OCI-LY7 (cell line): ENCODE measurements around the gene GEMIN7. TPM values are rescaled to one million over a fixed set of nuclear protein-coding genes. Genes with fewer than 3 reads are reported as not detected.

ENCODE experiments used
- BruUV-seq: library from RNA; stranded (reverse); fragments of 400-500 nt; replicated peaks from 2 replicates; lab custom pipeline; 2021; lab: Mats Ljungman, UMichigan
- CTCF ChIA-PET: fragments of 300-600 bp; sonication (Branson Sonifier 250); formaldehyde crosslinking; loops from one replicate; lab custom pipeline; 2022; ENCODE audit warnings: antibody characterized with exemption; ENCODE audit not compliant: unreplicated experiment; lab: Charles Lee
- POLR2A ChIA-PET: fragments of 300-600 bp; sonication (Branson Sonifier 250); formaldehyde crosslinking; loops from one replicate; lab custom pipeline; 2022; ENCODE audit warnings: antibody characterized with exemption; lab: Charles Lee
- DNase-seq: peaks from one replicate; pipeline ENCODE4 v3.0.0-alpha.2; 2015; ENCODE audit warnings: low spot score
- H2AFZ ChIP-seq: fragments of 200-600 bp; sonication (generic), shearing (Covaris generic); 2 replicates; pipeline ENCODE4 v1.6.1; 2014; ENCODE audit warnings: mild to moderate bottlenecking, antibody characterized with exemption, low read length, moderate library complexity
- H3K27ac ChIP-seq: fragments of 200-600 bp; sonication (generic); 2 replicates; pipeline ENCODE4 v1.5.1; 2014; ENCODE audit warnings: mixed run types, low read depth, mild to moderate bottlenecking, moderate library complexity, low read length, inconsistent platforms; ENCODE audit not compliant: poor library complexity, severe bottlenecking
- H3K36me3 ChIP-seq: fragments of 200-600 bp; sonication (generic); 2 replicates; pipeline ENCODE4 v1.6.1; 2014; ENCODE audit warnings: mild to moderate bottlenecking, antibody characterized with exemption, low read length, moderate library complexity, mixed read lengths; ENCODE audit not compliant: insufficient read depth
- H3K4me1 ChIP-seq: fragments of 200-600 bp; sonication (generic); 2 replicates; pipeline ENCODE4 v1.5.1; 2014; ENCODE audit warnings: mild to moderate bottlenecking, low read length; ENCODE audit not compliant: insufficient read depth, poor library complexity, severe bottlenecking
- H3K4me2 ChIP-seq: fragments of 200-600 bp; sonication (generic); 2 replicates; pipeline ENCODE4 v1.6.1; 2014; ENCODE audit warnings: mild to moderate bottlenecking, low read length
- H3K4me3 ChIP-seq: fragments of 200-600 bp; sonication (generic); 2 replicates; pipeline ENCODE4 v1.5.1; 2014; ENCODE audit warnings: mild to moderate bottlenecking, low read depth, low read length; ENCODE audit not compliant: poor library complexity, severe bottlenecking
- H3K79me2 ChIP-seq: fragments of 200-600 bp; sonication (generic); 2 replicates; pipeline ENCODE4 v1.6.1; 2016; ENCODE audit warnings: low read depth, mild to moderate bottlenecking, low read length, moderate library complexity, mixed read lengths; ENCODE audit not compliant: insufficient read depth
- H3K9me2 ChIP-seq: fragments of 200-600 bp; sonication (generic); 2 replicates; pipeline ENCODE4 v1.6.1; 2016; ENCODE audit warnings: mild to moderate bottlenecking, low read length, mixed read lengths; ENCODE audit not compliant: insufficient read depth
- H3K9me3 ChIP-seq: fragments of 200-600 bp; sonication (generic); 2 replicates; pipeline ENCODE4 v1.6.1; 2014; ENCODE audit warnings: mild to moderate bottlenecking, mixed run types, low read length, mixed read lengths
- H4K20me1 ChIP-seq: fragments of 200-600 bp; sonication (generic); 2 replicates; pipeline ENCODE4 v1.6.1; 2014; ENCODE audit warnings: mild to moderate bottlenecking, antibody characterized with exemption, low read length, moderate library complexity, mixed read lengths; ENCODE audit not compliant: insufficient read depth
- EZH2phosphoT487 ChIP-seq: fragments of 200-600 bp; sonication (generic); IDR thresholded peaks from 2 replicates; pipeline ENCODE4 v1.6.1; 2018; ENCODE audit warnings: low read depth, borderline replicate concordance, mild to moderate bottlenecking, mixed run types, antibody characterized with exemption, low read length, moderate library complexity, mixed read lengths
- intact Hi-C: fragments of 100-400 bp; cut with micrococcal nuclease; formaldehyde crosslinking; loops from one replicate; pipeline ENCODE4 v1.10.0; 2022; ENCODE audit not compliant: unreplicated experiment
- total RNA-seq, 2 experiments: library from RNA; depleted of rRNA in 1 of 2; stranded (reverse); fragments of >200 nt in 1 of 2; shearing (Covaris generic) in 1 of 2; gene quantifications; 2 replicates each; pipeline ENCODE4 v1.2.3, GENCODE V29; 2014 to 2022
- TF ChIP-seq, protein P1 (sequence below): fragments of 200-600 bp; sonication (generic); conservative IDR thresholded peaks from 2 replicates; pipeline ENCODE4 v1.5.1; 2014; ENCODE audit warnings: mild to moderate bottlenecking, antibody characterized with exemption, low read length, moderate library complexity, mixed read lengths

Gene GEMIN7
- total RNA-seq, 2 experiments from 2014 or later: 46.3 to 60.0 TPM

DNA sequence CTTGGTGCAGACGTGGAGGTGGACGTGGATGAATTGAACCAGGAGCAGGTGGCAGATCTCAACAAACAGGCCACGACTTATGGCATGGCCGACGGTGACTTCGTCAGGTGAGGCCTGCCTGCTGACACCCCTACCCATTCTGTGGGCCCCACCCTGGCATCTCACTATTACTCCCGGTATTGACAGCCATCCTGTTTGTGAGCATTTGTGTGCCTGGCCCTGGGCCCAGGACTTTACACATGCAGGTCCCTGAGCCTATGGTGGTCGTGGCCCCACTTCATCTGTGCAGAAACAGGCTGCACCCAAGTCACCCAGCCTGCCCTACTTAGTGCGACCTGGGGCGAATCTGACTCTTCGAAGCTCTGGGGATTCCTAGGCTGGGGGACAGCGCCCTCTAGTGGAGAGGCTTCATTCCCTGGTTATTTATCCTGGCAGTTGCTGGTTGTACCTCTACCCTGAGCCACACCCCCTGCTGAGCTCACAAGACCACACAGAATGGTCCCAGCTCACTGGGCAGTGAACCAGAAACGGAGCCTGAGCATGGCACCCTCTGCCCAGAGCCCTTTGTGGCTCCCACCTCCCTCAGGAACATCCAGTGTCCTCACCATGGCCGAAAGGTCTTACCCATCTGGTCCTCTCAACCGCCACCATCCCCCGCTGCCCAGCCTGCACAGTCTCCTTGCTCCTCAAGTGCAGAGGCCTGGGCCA, 19.6 kb upstream of the GEMIN7 start:
- ChIA-PET POLR2A (interaction anchor here (1.3 to 1.5 kb wide), 2 partner anchors 16 to 70 kb away, joined by 3 to 4 read pairs; no protein-coding TSS in a partner anchor), CTCF (interaction anchor here (0.6 to 1.0 kb wide), 3 partner anchors 10 to 70 kb away, joined by 3 to 4 read pairs (median 3); no protein-coding TSS in a partner anchor)
- TF ChIP-seq EZH2phosphoT487: no peak
- TF ChIP-seq, protein P1, sequence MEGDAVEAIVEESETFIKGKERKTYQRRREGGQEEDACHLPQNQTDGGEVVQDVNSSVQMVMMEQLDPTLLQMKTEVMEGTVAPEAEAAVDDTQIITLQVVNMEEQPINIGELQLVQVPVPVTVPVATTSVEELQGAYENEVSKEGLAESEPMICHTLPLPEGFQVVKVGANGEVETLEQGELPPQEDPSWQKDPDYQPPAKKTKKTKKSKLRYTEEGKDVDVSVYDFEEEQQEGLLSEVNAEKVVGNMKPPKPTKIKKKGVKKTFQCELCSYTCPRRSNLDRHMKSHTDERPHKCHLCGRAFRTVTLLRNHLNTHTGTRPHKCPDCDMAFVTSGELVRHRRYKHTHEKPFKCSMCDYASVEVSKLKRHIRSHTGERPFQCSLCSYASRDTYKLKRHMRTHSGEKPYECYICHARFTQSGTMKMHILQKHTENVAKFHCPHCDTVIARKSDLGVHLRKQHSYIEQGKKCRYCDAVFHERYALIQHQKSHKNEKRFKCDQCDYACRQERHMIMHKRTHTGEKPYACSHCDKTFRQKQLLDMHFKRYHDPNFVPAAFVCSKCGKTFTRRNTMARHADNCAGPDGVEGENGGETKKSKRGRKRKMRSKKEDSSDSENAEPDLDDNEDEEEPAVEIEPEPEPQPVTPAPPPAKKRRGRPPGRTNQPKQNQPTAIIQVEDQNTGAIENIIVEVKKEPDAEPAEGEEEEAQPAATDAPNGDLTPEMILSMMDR: peak; percentile 96
- peak; percentile 88 for DNase-seq
- H4K20me1 ChIP-seq: no peaks in the 10 kb centered on the region
- H3K4me3 ChIP-seq: no peak overlapping the region
- H3K27ac ChIP-seq: peak overlapping the region; percentile 14
- peaks cover 31% of the 10 kb centered on the region for H3K4me1 ChIP-seq
- no peaks in the 10 kb centered on the region for H3K79me2 ChIP-seq
- peaks cover 97% of the 10 kb centered on the region for H3K36me3 ChIP-seq
- H3K4me2 ChIP-seq: no peak overlapping the region
- BruUV-seq: no TSS peak
- H2AFZ ChIP-seq: no peak overlapping the region
- no peaks in the 10 kb centered on the region for H3K9me3 ChIP-seq
- H3K9me2 ChIP-seq: no peaks in the 10 kb centered on the region
- intact Hi-C loops: loop anchor here (1.0 kb wide), 2 partner anchors 42 to 70 kb away; no protein-coding TSS in a partner anchor

DNA sequence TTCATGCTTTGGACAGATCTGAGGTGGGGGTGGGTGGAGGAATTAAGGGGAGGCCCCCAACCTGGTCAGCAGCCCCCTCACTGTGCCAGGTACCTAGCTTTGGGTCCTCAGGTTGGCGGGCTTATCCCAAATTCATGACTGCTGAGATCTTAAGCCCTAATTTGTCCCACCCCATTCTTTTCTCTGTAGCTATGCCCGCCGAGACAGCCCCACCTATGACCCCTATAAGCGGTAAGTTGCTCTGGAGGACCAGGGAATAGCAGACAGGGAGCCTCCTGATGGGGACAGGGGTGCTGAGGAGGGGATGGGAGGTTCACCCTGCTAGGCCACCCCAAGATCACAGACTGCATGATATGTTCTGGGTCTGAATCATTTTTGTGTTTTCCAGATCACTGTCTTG, 17.1 kb upstream of the GEMIN7 start:
- BruUV-seq: no TSS peak
- H3K79me2 ChIP-seq: no peaks in the 10 kb centered on the region
- POLR2A ChIA-PET: no interaction called here

More for the DNA sequence above, 17.1 kb upstream of the GEMIN7 start:
- no peak for DNase-seq
- Histone ChIP-seq H3K36me3 (peaks cover 95% of the 10 kb centered on the region), H4K20me1 (no peaks in the 10 kb centered on the region), H3K4me3 (no peak overlapping the region), H3K9me2 (no peaks in the 10 kb centered on the region), H2AFZ (no peak overlapping the region), H3K4me1 (peaks cover 19% of the 10 kb centered on the region), H3K4me2 (no peak overlapping the region), H3K9me3 (no peaks in the 10 kb centered on the region), H3K27ac (no peak overlapping the region)
- CTCF ChIA-PET: no interaction called here
- intact Hi-C loops: no loop called here
- TF ChIP-seq EZH2phosphoT487: no peak
- TF ChIP-seq, protein P1: no peak
